GM19023 (cell line): Measurements from ENCODE around the gene SDHB.

Experiments
- ATAC-seq: cut with Tn5 transposase; IDR thresholded peaks from one replicate; pipeline ENCODE4 v1.9.1; 2021; ENCODE audit warnings: mild to moderate bottlenecking, moderate library complexity; ENCODE audit not compliant: unreplicated experiment

The SDHB gene

GRCh38 chr1:17053685-17054410, at the start of gene SDHB:
Gene SDHB, minus strand, starts transcription at chr1:17054032. Its CDS starts 13 bp downstream, at chr1:17054019.
- peak; percentile 98 for ATAC-seq

GRCh38 chr1:17102232-17102631, 48.4 kb upstream of the SDHB start:
- ATAC-seq, result no peak

- ATAC-seq, result no peak
Observed at GRCh38 chr1:17101261-17101660, 47.4 kb upstream of the SDHB start.

- no peak for ATAC-seq
Observed at GRCh38 chr1:17099616-17100340, 45.9 kb upstream of the SDHB start.

DNA sequence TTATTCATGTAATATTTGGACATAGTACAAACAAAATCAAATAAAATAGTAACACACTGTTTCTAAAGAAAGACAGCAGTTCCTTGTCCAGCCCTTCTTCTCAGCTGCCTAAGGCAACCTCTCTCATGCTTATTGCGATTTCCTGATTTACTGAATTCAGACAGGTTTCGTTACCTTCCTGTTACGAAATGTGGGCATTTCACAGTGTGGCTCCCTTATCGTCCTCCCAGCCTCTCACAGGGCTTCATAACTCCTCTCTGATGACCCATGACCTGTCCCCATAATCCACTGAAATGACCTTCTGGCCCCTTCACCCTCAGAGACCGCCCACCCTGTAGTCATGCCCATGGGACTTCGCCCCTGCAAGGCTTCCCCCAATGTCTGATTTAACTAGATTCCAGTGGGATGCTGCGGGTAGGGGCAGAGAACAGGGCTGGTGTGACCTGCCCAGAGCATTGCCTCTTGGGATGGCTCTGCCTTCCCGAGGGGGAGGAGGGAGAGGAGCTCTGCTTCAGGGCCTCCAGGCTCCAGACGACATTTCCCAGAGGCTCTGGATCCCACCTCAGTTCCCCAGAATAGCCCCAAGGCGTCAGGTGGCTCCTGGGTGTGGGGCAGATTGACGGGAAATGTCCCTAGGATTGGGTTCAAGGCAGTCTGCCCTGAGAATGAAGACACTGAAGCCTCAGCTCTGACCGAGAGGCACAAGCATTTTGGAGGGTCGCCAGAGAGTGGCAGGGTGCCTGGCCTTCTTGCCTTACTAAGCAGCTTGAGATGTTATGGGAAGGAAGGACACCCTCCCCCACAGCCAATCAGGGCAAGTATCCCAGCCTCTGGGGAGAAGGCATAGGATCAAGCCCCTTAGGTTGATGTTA, 44.9 kb upstream of the SDHB start:
- no peak for ATAC-seq

DNA sequence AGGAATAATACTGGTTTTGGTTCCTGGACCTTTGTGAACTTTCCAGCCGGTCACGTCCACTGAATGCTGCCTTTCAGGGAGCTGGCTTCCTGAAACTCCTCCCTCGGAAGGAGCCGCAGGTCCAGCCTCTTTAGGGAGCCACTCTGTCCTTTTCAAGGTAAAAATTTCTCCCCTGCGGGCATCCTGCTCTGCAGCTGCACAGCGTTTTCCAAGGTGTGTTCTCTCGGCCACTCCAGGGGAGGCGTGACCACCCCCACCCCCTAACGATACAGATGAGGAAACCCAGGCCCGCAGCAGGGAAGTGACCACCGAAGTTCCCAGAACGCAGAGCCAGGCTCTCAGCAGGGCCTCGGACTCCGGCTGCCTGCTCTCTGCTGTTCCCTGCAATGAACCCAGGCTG, 44.0 kb upstream of the SDHB start:
- no peak for ATAC-seq

GRCh38 chr1:17097147-17097546, 43.3 kb upstream of the SDHB start:
- no peak for ATAC-seq

DNA sequence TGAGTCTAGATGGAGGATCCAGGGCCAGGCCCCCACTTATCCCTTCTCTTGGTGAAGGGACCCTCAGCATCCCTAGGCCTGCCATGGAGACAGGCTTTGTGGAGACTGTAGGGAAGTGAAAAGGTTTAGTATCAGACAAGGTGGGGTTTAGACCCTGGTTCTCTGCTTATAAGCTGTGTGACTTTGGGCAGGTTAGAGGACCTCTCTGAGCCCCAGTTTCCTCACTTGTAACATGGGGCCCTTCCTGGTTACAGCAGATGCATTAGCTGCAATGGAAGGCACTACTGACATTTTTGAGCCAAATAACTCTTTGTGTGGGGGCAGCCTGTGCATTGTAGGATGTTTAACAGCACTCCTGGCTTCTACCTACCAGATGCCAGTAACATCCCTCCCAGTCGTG, 42.8 kb upstream of the SDHB start:
- ATAC-seq, result no peak

- no peak for ATAC-seq
Observed at GRCh38 chr1:17095141-17095540, 41.3 kb upstream of the SDHB start.

GRCh38 chr1:17094664-17095063, 40.8 kb upstream of the SDHB start:
- peak; percentile 54 for ATAC-seq

- ATAC-seq, result no peak
Observed at GRCh38 chr1:17093822-17094393, 40.1 kb upstream of the SDHB start.

GRCh38 chr1:17091252-17091651, 37.4 kb upstream of the SDHB start:
- no peak for ATAC-seq

GRCh38 chr1:17089506-17089905, 35.7 kb upstream of the SDHB start:
- ATAC-seq, result no peak

DNA sequence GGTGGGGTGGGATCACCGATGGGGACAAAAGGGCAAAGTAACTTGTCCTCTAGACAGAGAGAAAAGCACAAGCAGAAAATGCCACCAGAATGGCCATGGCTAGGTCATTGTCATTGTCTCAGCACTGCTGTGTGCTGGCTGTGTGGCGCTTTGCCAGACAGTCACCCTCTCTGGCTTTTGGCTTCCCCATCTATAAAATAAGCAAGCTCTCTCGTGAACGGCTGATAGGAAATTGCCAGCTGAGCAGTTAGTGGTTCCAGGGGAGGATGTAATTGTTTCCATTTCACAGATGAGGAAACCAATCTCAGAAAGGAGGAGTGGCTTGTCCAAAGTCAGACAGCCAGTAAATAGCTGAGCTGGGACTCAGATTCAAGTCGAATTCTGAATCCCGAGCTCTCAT, 32.9 kb upstream of the SDHB start:
- no peak for ATAC-seq

DNA sequence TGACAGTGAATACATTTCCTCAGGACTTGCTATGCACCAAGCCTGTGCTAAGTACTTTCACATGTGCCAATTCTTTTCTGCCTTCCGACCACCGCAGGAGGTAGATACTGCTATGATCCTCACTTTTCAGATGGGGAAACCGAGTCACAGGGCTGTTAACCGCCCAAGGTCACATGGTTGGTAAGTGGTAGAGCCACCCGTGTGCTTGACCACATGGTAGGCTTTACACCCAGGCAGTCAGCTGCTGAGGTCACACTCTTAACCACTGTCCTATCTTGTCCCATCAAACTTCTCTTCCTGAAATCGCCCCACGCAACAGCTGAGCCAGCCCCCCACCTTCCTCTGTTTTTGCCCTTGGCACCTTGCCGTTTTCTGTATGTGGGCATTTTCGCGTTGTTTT, 31.0 kb upstream of the SDHB start:
- no peak for ATAC-seq

DNA sequence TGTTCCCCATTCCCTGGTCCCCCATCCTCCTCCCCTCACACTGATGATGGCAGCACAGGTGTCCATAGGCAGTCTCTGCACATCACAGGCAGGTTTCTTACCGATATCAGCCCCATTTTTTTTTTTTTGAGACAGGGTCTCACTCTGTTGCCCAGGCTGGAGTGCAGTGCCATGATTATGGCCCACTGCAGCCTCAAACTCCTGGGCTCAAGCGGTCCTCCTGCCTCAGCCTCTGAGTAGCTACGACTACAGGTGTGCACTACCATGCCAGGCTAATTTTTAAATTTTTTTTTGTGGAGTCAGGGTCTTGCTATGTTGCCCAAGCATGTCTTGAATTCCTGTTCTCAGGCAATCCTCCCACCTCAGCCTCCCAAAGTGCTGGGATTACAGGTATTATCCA, 28.9 kb upstream of the SDHB start:
- ATAC-seq, result no peak

DNA sequence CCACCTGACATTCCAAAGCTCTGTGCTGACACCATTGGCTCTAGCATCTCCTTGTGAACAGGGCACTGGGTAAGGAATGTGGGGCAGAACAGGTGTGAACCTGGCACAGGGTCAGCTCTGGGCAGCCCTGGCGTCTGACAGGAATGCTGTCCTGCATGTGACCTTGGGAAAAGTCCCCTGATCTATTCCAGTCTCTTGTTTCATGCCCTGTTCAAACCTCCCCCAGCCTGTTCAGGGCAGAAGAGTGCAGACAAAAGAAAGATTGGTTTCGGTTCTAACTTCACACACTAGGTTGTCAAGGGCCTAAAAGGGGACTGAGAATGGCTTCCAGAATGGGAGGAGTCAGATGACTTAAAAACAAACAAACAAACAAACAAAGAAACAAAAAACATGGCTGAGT, 27.6 kb upstream of the SDHB start:
- no peak for ATAC-seq

DNA sequence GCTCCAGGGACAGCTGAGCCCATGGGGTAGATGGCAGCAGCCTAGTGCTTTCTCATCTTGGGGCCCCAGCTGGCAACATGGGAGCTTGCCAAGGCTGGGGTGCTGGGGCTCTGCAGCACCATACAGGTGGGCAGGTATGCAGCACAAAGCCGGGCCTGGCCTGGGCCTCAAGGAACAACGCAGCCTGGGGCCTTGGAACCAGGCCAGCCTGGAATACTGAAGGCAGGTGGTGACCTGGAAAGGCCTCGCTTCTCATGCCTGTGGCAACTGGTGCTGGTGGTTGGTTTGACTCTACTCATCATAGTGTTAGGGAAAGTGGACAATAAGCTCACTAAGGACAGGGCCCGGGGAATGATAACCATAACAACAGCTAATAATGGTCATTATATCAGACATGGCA, 27.0 kb upstream of the SDHB start:
- ATAC-seq, result no peak

DNA sequence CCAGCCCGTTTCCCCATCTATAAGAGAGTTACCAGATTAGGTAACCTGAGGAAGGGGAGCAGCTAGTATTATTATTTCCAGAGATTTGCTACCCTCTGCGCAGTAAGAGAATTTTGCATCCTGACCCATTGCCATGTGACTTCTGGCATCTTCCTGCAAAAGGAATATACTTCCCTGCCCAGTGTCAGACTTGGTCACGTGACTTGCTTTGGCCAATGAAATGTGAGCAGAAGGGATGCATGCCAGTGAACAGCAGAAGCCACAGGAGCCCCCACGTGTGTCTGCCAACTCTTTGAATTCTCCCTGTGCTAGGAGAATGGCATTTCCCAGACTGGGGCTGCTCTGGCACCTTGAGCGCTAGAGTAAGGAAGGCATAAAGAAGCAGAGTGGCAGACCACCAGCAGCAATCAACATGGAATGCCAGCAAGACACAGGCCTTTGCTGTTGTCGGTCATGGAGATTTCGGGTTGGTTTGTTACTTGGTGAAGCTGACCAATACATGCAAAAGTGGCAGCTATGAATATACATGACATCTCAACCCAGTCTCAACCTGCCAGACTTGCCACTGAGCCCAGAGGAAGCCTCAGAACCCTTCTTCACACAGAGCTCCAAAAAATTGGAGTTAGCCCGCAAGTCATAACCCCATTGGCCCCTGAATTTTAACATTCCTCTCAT, 26.4 kb upstream of the SDHB start:
- no peak for ATAC-seq

- ATAC-seq, result no peak
Observed at GRCh38 chr1:17078991-17079868, 25.4 kb upstream of the SDHB start.
